ENCODE measurements around the gene MAP3K9. TPM values are rescaled to one million over a fixed set of nuclear protein-coding genes. Genes with fewer than 3 reads are reported as not detected.

The MAP3K9 gene
- total RNA-seq, 2 donors from 2014 or later = 10.6 to 13.0 TPM

GRCh38 chr14:70680748-70681147 is 128.6 kb downstream of the MAP3K9 start:
- intact Hi-C loops (cut with DNase I) = no loop called here
- no peaks in the 10 kb centered on the region for H3K9me3 ChIP-seq
- H3K4me3 ChIP-seq = no peak overlapping the region
- no peaks in the 10 kb centered on the region for H3K4me1 ChIP-seq
- H3K9ac ChIP-seq (ENCODE audit: low read depth in 2 of 2, low read length in 2 of 2) = no peak overlapping the region
- no peaks in the 10 kb centered on the region for H3K27me3 ChIP-seq
- DNase-seq = no peak
- no peak overlapping the region for H3K27ac ChIP-seq
- H3K36me3 ChIP-seq = no peaks in the 10 kb centered on the region
- TF ChIP-seq CTCF (IDR thresholded peaks at IDR 0.05) = no peak

- H3K9me3 ChIP-seq = no peaks in the 10 kb centered on the region
- intact Hi-C loops (cut with DNase I) = no loop called here
- no peaks in the 10 kb centered on the region for H3K36me3 ChIP-seq
- TF ChIP-seq CTCF (IDR thresholded peaks at IDR 0.05) = no peak
- DNase-seq = no peak
- H3K27me3 ChIP-seq = no peaks in the 10 kb centered on the region
- H3K4me1 ChIP-seq = no peaks in the 10 kb centered on the region
- H3K4me3 ChIP-seq = no peak overlapping the region
- no peak overlapping the region for H3K9ac ChIP-seq (ENCODE audit: low read depth in 2 of 2, low read length in 2 of 2)
- H3K27ac ChIP-seq = no peak overlapping the region
These were observed 132.0 kb downstream of the MAP3K9 start for GRCh38 chr14:70677341-70677740.

Other genes with a start within 250 kb of the MAP3K9 start
- gene MED6, start 208.9 kb downstream of the MAP3K9 start, total RNA-seq = 10 to 100 TPM; 25.7 to 28.0 TPM
- gene TTC9, start 167.6 kb downstream of the MAP3K9 start, total RNA-seq = under 1 TPM; 0.66 to 0.82 TPM
- gene PCNX1, start 97.9 kb upstream of the MAP3K9 start, total RNA-seq = 10 to 100 TPM; 18.1 to 26.7 TPM